CD14-positive monocyte (primary cell): ENCODE data around the gene C13orf46. TPM values are rescaled to one million over a fixed set of nuclear protein-coding genes. Genes with fewer than 3 reads are reported as not detected.
A peak's percentile ranks its signal among the peaks of the same experiment; 100 is the strongest.

ENCODE experiments used
- DNase-seq, 3 donors: peaks; one replicate each; pipeline ENCODE4 v3.0.0-alpha.2; 2011 to 2022
- H2AFZ ChIP-seq: 2 replicates; pipeline ENCODE4 v1.6.0; 2012; ENCODE audit warnings: mild to moderate bottlenecking, low read depth, low read length, inconsistent platforms; ENCODE audit not compliant: insufficient read depth, poor library complexity, severe bottlenecking
- H3K27ac ChIP-seq, 2 donors: 1 replicate in 1 of 2; 2 replicates in 1 of 2; pipeline ENCODE4 v1.5.1; 2012 to 2013; ENCODE audit warnings: low read length in 2 of 2, control low read depth in 1 of 2, inconsistent platforms in 1 of 2, low read depth in 1 of 2, mild to moderate bottlenecking in 1 of 2
- H3K27me3 ChIP-seq, 2 donors: one replicate each; pipeline versions ENCODE4 v1.6.0 to v1.6.1; 2011 to 2013; ENCODE audit warnings: low read length in 2 of 2; ENCODE audit not compliant: control insufficient read depth in 2 of 2, insufficient read depth in 2 of 2
- H3K36me3 ChIP-seq, 2 donors: replicated peaks in 1 of 2; 1 replicate in 1 of 2; 2 replicates in 1 of 2; pipeline versions ENCODE4 v1.5.1 to v1.6.1; 2012 to 2013; ENCODE audit warnings: low read length in 2 of 2, control low read depth in 1 of 2, inconsistent platforms in 1 of 2, mild to moderate bottlenecking in 1 of 2; ENCODE audit not compliant: insufficient read depth in 2 of 2, control insufficient read depth in 1 of 2
- H3K4me1 ChIP-seq, 2 donors: 1 replicate in 1 of 2; 2 replicates in 1 of 2; pipeline versions ENCODE4 v1.5.1 to v1.6.1; 2012 to 2013; ENCODE audit warnings: low read length in 2 of 2, control low read depth in 1 of 2, inconsistent platforms in 1 of 2, mild to moderate bottlenecking in 1 of 2, moderate library complexity in 1 of 2; ENCODE audit not compliant: insufficient read depth in 2 of 2, control insufficient read depth in 1 of 2
- H3K4me2 ChIP-seq: replicated peaks from 2 replicates; pipeline ENCODE3; 2012; ENCODE audit warnings: low read length, moderate library complexity, mild to moderate bottlenecking; ENCODE audit not compliant: poor library complexity, severe bottlenecking; ENCODE audit errors: extremely low read depth
- H3K4me3 ChIP-seq, 3 experiments: fragments of 200-600 bp in 1 of 3; sonication (generic) in 1 of 3; replicated peaks in 1 of 3; 1 replicate in 2 of 3; 2 replicates in 1 of 3; pipeline ENCODE4 v1.5.1; 2011 to 2013; ENCODE audit warnings: low read length in 3 of 3, mild to moderate bottlenecking in 3 of 3, control low read depth in 2 of 3, low read depth in 2 of 3, inconsistent platforms in 1 of 3, moderate library complexity in 1 of 3
- H3K79me2 ChIP-seq: 2 replicates; pipeline ENCODE4 v1.6.0; 2012; ENCODE audit warnings: mild to moderate bottlenecking, control low read depth, inconsistent platforms, low read length, moderate library complexity; ENCODE audit not compliant: insufficient read depth
- H3K9ac ChIP-seq: 2 replicates; pipeline ENCODE4 v1.6.0; 2017; ENCODE audit warnings: low read length, mild to moderate bottlenecking; ENCODE audit not compliant: insufficient read depth, poor library complexity, severe bottlenecking
- H3K9me3 ChIP-seq, 2 donors: replicated peaks in 1 of 2; 1 replicate in 1 of 2; 2 replicates in 1 of 2; pipeline versions ENCODE4 v1.5.1 to v1.6.1; 2012 to 2013; ENCODE audit warnings: low read length in 2 of 2, control low read depth in 1 of 2; ENCODE audit not compliant: control insufficient read depth in 1 of 2, insufficient read depth in 1 of 2
- H4K20me1 ChIP-seq: 2 replicates; pipeline ENCODE4 v1.6.0; 2012; ENCODE audit warnings: mild to moderate bottlenecking, low read length, control low read depth, moderate library complexity; ENCODE audit not compliant: insufficient read depth
- H3K27ac Mint-ChIP-seq, 7 donors: one replicate each; pipeline ENCODE4 v1.8.0; 2020; ENCODE audit warnings: mild to moderate bottlenecking in 7 of 7, mixed read lengths in 7 of 7, moderate library complexity in 6 of 7, inconsistent platforms in 2 of 7
- H3K27me3 Mint-ChIP-seq, 3 donors: one replicate each; pipeline ENCODE4 v1.8.0; 2021 to 2022; ENCODE audit warnings: low read depth in 3 of 3, mild to moderate bottlenecking in 3 of 3, mixed read lengths in 3 of 3, moderate library complexity in 3 of 3, inconsistent platforms in 1 of 3
- H3K36me3 Mint-ChIP-seq, 2 donors: one replicate each; pipeline ENCODE4 v1.8.0; 2020; ENCODE audit warnings: mixed read lengths in 2 of 2, inconsistent platforms in 1 of 2, mild to moderate bottlenecking in 1 of 2
- H3K4me1 Mint-ChIP-seq: one replicate; pipeline ENCODE4 v1.8.0; 2020; ENCODE audit warnings: mild to moderate bottlenecking, mixed read lengths
- H3K4me3 Mint-ChIP-seq, 2 donors: one replicate each; pipeline ENCODE4 v1.8.0; 2020; ENCODE audit warnings: mild to moderate bottlenecking in 2 of 2, mixed read lengths in 2 of 2, moderate library complexity in 1 of 2
- H3K9me3 Mint-ChIP-seq, 7 donors: one replicate each; pipeline ENCODE4 v1.8.0; 2020 to 2022; ENCODE audit warnings: mixed read lengths in 7 of 7, mild to moderate bottlenecking in 6 of 7, moderate library complexity in 6 of 7, inconsistent platforms in 2 of 7
- CTCF ChIP-seq: fragments of 200-600 bp; IDR thresholded peaks from one replicate; pipeline ENCODE4 v1.8.0; 2022; ENCODE audit warnings: antibody characterized with exemption, mild to moderate bottlenecking
- WGBS: methylation state at CpG from one replicate; pipeline ENCODE4 v1.1.5; 2013; ENCODE audit warnings: missing lambda C conversion rate; ENCODE audit not compliant: insufficient coverage; 5-methylcytosine and 5-hydroxymethylcytosine counted together
- intact Hi-C, 2 donors: fragments of 100-400 bp; cut with micrococcal nuclease; formaldehyde crosslinking; loops; one replicate each; pipeline versions ENCODE4 v1.15.0 to v1.15.1; 2023
- polyA plus RNA-seq, 3 donors: library from polyadenylated mRNA; depleted of rRNA in 1 of 3; unstranded in 2 of 3; stranded (reverse) in 1 of 3; fragments of 300-500 nt in 2 of 3; fragments of >200 nt in 1 of 3; fragmentation: Illumina TruSeq in 2 of 3; gene quantifications; 1 replicate in 2 of 3; 2 replicates in 1 of 3; pipeline ENCODE4 v1.2.3, GENCODE V29; 2012 to 2021

Gene C13orf46
- polyA plus RNA-seq, 3 donors, result 0.05 to 0.35 TPM; not detected in 1

DNA sequence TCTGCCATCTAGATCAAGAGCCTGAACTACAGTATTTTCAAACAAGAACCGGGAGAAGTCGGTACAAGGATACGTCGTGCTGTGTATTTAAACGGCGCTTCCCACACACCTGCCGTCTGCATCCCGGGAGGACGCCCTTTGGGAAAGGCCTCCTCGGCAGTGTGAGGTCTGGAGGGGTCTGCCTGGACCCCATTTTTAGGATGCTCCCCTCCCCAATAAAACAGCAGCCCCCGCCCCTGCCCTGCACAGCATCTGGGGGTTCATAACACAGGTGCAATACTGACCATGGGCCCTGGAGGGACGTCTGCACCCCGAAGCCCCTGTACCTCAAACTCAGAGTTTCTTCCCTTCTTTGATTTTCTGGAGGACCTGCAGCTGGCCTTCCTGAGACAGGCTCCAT lies 4.1 kb upstream of the C13orf46 start:
- no peaks in the 10 kb centered on the region for H3K27me3 Mint-ChIP-seq
- Histone ChIP-seq H3K4me2 (no peak overlapping the region), H3K27me3 (no peaks in the 10 kb centered on the region), H3K79me2 (no peaks in the 10 kb centered on the region), H3K9me3 (no peaks in the 10 kb centered on the region), H3K4me1 (no peaks in the 10 kb centered on the region), H3K36me3 (peaks cover 83 to 84% of the 10 kb centered on the region in 2 donors), H2AFZ (no peak overlapping the region), H3K9ac (no peak overlapping the region), H4K20me1 (peaks cover 21% of the 10 kb centered on the region), H3K27ac (no peak overlapping the region), H3K4me3 (no peak overlapping the region)
- 100% methylated on average over 4 of the region's 13 CpGs for WGBS
- peaks cover 77 to 91% of the 10 kb centered on the region in 2 donors for H3K36me3 Mint-ChIP-seq
- H3K27ac Mint-ChIP-seq, result peak overlapping the region in 2 of 7 donors; percentile 30 to 37
- intact Hi-C loops, result no loop called here
- H3K9me3 Mint-ChIP-seq, result peaks cover 0 to 5% (median 0%) of the 10 kb centered on the region in 7 donors
- no peak for DNase-seq
- TF ChIP-seq CTCF, result no peak
- no peak overlapping the region for H3K4me3 Mint-ChIP-seq
- H3K4me1 Mint-ChIP-seq, result no peaks in the 10 kb centered on the region

DNA sequence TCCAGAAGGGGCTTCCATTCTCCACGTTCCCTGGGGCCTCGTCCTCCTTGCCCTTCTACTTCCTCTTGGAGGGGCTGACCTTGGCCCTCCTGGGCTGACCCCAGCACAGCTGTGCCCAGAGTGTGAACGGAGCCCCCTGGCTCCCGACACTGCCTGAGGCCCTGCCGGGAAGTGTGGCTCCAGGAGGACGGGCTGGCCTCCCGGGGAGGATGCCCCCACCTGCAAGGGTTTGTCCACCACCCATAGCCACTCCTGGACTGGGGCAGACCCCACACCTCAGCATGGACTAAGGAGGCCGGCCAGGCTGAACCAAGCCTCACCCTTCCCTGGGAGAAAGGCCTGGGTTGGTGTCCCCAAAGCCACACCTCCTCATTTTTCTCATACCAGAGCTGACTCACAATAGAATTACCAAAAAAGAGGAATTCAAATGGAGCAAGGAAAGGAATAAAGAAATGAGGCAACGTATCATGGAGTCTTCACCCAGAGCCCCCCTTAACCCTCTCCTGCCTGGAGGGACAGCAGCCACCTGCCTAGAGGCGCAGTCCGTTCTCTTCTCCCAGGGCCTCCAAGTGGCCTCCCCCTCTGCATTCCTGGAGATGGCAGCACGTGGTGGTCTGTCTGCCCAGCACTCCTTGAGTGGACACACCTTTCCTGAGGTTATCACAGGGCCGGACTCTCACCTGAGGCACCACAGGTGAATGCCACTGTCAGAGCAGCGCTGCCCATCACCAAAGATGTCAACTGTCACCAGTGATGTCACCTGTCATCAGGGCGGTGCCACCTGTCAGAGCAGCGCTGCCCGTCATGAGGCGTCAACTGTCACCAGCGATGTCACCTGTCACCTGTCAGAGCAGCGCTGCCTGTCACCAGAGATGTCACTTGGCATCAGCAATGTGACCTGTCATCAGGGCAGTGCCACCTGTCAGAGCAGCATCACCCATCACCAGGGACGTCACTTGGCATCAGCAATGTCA lies 3.1 kb upstream of the C13orf46 start:
- H3K27me3 ChIP-seq, result no peaks in the 10 kb centered on the region
- Mint-ChIP-seq H3K36me3 (peaks cover 70 to 85% of the 10 kb centered on the region in 2 donors), H3K9me3 (peaks cover 0 to 5% (median 0%) of the 10 kb centered on the region in 7 donors), H3K4me3 (no peak overlapping the region), H3K27me3 (peaks cover 0 to 3% (median 0%) of the 10 kb centered on the region in 3 donors), H3K4me1 (no peaks in the 10 kb centered on the region), H3K27ac (peak overlapping the region in 1 of 7 donors; percentile 79)
- DNase-seq, result no peak
- H3K4me2 ChIP-seq, result no peak overlapping the region
- intact Hi-C loops, result no loop called here
- no peak overlapping the region for H3K4me3 ChIP-seq
- no peaks in the 10 kb centered on the region for H3K9me3 ChIP-seq
- no peaks in the 10 kb centered on the region for H3K79me2 ChIP-seq
- peaks cover 23% of the 10 kb centered on the region for H4K20me1 ChIP-seq
- no peaks in the 10 kb centered on the region for H3K4me1 ChIP-seq
- 91% methylated on average over 20 of the region's 21 CpGs for WGBS
- no peak for TF ChIP-seq CTCF
- peak overlapping the region in 1 of 2 donors; percentile 36 for H3K27ac ChIP-seq
- no peak overlapping the region for H2AFZ ChIP-seq
- H3K9ac ChIP-seq, result no peak overlapping the region
- peaks cover 73 to 76% of the 10 kb centered on the region in 2 donors for H3K36me3 ChIP-seq
